GM23338 (cell line): ENCODE measurements around the gene SNX30. TPM values are rescaled to one million over a fixed set of nuclear protein-coding genes. Genes with fewer than 3 reads are reported as not detected.
A peak's percentile ranks its signal among the peaks of the same experiment; 100 is the strongest.

Experiments
- ATAC-seq: fragments of 200-7000 bp; cut with Tn5 transposase; 3 replicates; pipeline ENCODE4 v1.9.1; 2020
- DNase-seq: peaks from one replicate; pipeline ENCODE4 v3.0.0-alpha.2; 2015; ENCODE audit warnings: low spot score
- H2AFZ ChIP-seq: fragments of 200-600 bp; sonication (generic); 2 replicates; pipeline ENCODE4 v1.8.0; 2016; ENCODE audit warnings: antibody characterized with exemption, mild to moderate bottlenecking, moderate library complexity
- H3F3A ChIP-seq: fragments of 200-600 bp; sonication (generic); replicated peaks from 2 replicates; pipeline ENCODE4 v1.8.0; 2017; ENCODE audit warnings: antibody characterized with exemption, mixed run types, low read depth
- H3K27ac ChIP-seq: fragments of 200-600 bp; sonication (generic); 2 replicates; pipeline ENCODE4 v1.6.1; 2016; ENCODE audit warnings: low read depth
- H3K27me3 ChIP-seq: fragments of 200-600 bp; sonication (generic); 2 replicates; pipeline ENCODE4 v1.8.0; 2016; ENCODE audit warnings: mild to moderate bottlenecking, mixed run types, moderate library complexity; ENCODE audit not compliant: insufficient read depth
- H3K36me3 ChIP-seq: fragments of 200-600 bp; sonication (generic); 2 replicates; pipeline ENCODE4 v1.8.0; 2016; ENCODE audit warnings: mild to moderate bottlenecking; ENCODE audit not compliant: insufficient read depth
- H3K4me1 ChIP-seq: fragments of 200-600 bp; sonication (generic); 2 replicates; pipeline ENCODE4 v1.8.0; 2016; ENCODE audit warnings: mild to moderate bottlenecking, moderate library complexity; ENCODE audit not compliant: insufficient read depth
- H3K4me2 ChIP-seq: fragments of 200-600 bp; sonication (generic); 2 replicates; pipeline ENCODE4 v1.7.1; 2017; ENCODE audit warnings: mixed run types
- H3K4me3 ChIP-seq: fragments of 200-600 bp; sonication (generic); 2 replicates; pipeline ENCODE4 v1.6.1; 2016; ENCODE audit warnings: mixed run types
- H3K79me2 ChIP-seq: fragments of 200-600 bp; sonication (generic); replicated peaks from 2 replicates; pipeline ENCODE4 v1.8.0; 2017; ENCODE audit warnings: mild to moderate bottlenecking; ENCODE audit not compliant: insufficient read depth
- H3K9me2 ChIP-seq: fragments of 200-600 bp; sonication (generic); 2 replicates; pipeline ENCODE4 v1.8.0; 2017; ENCODE audit not compliant: insufficient read depth
- H4K20me1 ChIP-seq: fragments of 200-600 bp; sonication (generic); replicated peaks from 2 replicates; pipeline ENCODE4 v1.8.0; 2017; ENCODE audit warnings: mild to moderate bottlenecking; ENCODE audit not compliant: insufficient read depth
- H3K27ac Mint-ChIP-seq: 2 replicates; pipeline ENCODE4 v1.8.0; 2020; ENCODE audit warnings: inconsistent platforms, mild to moderate bottlenecking, moderate library complexity, mixed read lengths
- H3K27me3 Mint-ChIP-seq: 3 replicates; pipeline ENCODE4 v1.8.0; 2022; ENCODE audit warnings: low read depth, mild to moderate bottlenecking, moderate library complexity, mixed read lengths, inconsistent platforms; ENCODE audit not compliant: insufficient read depth, poor library complexity
- H3K36me3 Mint-ChIP-seq: 3 replicates; pipeline ENCODE4 v1.8.0; 2021; ENCODE audit warnings: low read depth, mild to moderate bottlenecking, inconsistent platforms, moderate library complexity, mixed read lengths
- H3K4me1 Mint-ChIP-seq: 3 replicates; pipeline ENCODE4 v1.8.0; 2020; ENCODE audit warnings: mild to moderate bottlenecking, inconsistent platforms, mixed read lengths
- H3K4me3 Mint-ChIP-seq: 3 replicates; pipeline ENCODE4 v1.8.0; 2021; ENCODE audit warnings: moderate library complexity, mild to moderate bottlenecking, inconsistent platforms, mixed read lengths
- H3K9me3 Mint-ChIP-seq: 3 replicates; pipeline ENCODE4 v1.8.0; 2020; ENCODE audit warnings: moderate library complexity, mild to moderate bottlenecking, inconsistent platforms, mixed read lengths
- CREB1 ChIP-seq: fragments of 250-450 bp; sonication (Bioruptor Pico); IDR thresholded peaks from 2 replicates; pipeline ENCODE4 v1.5.0; 2020; ENCODE audit warnings: low read depth, mild to moderate bottlenecking, moderate library complexity
- ETS1 ChIP-seq: IDR thresholded peaks from 2 replicates; pipeline ENCODE4 v1.6.1; 2016; ENCODE audit warnings: antibody characterized with exemption
- JUNB ChIP-seq: IDR thresholded peaks from one replicate; pipeline ENCODE4 v1.6.1; 2016; ENCODE audit warnings: antibody characterized with exemption; ENCODE audit not compliant: unreplicated experiment
- NANOG ChIP-seq: IDR thresholded peaks from 2 replicates; pipeline ENCODE4 v1.6.1; 2016; ENCODE audit warnings: antibody characterized with exemption, borderline replicate concordance
- POLR2AphosphoS5 ChIP-seq: IDR thresholded peaks from 2 replicates; pipeline ENCODE4 v1.6.1; 2016; ENCODE audit warnings: antibody characterized with exemption, low read depth
- ZNF114 ChIP-seq: fragments of 250-450 bp; sonication (Bioruptor Pico); IDR thresholded peaks from 2 replicates; pipeline ENCODE4 v1.5.0; 2020; ENCODE audit warnings: mild to moderate bottlenecking, moderate library complexity
- ZNF331 ChIP-seq: fragments of 250-450 bp; sonication (Bioruptor Pico); IDR thresholded peaks from 2 replicates; pipeline ENCODE4 v1.5.0; 2020; ENCODE audit warnings: low read depth, mild to moderate bottlenecking, moderate library complexity
- polyA plus RNA-seq: library from polyadenylated mRNA; unstranded; fragments of >200 nt; fragmentation: Nextera tagmentation; extraction: Ambion mirVana; gene quantifications from 2 replicates; pipeline ENCODE4 v1.2.1, GENCODE V29; 2016
- total RNA-seq: library from RNA; depleted of rRNA; stranded (reverse); fragments of >200 nt; shearing (Covaris generic); gene quantifications from 2 replicates; pipeline ENCODE4 v1.2.3, GENCODE V29; 2014
- TF ChIP-seq, protein P1 (sequence below): IDR thresholded peaks from one replicate; pipeline ENCODE4 v1.6.1; 2018; ENCODE audit warnings: antibody characterized with exemption; ENCODE audit not compliant: unreplicated experiment
- TF ChIP-seq, protein P2 (sequence below): fragments of 250-450 bp; sonication (Bioruptor Pico); IDR thresholded peaks from 2 replicates; pipeline ENCODE4 v1.5.0; 2020; ENCODE audit warnings: mild to moderate bottlenecking, moderate library complexity
- TF ChIP-seq, protein P3 (sequence below), 2 experiments: fragments of 200-600 bp in 1 of 2; sonication (generic) in 1 of 2; conservative IDR thresholded peaks; 2 replicates each; pipeline versions ENCODE4 v1.5.1 to v1.6.1; 2016 to 2017; ENCODE audit warnings: antibody characterized with exemption in 2 of 2, low read depth in 2 of 2, mild to moderate bottlenecking in 2 of 2, moderate library complexity in 1 of 2

The SNX30 gene
- total and polyA plus RNA-seq, 2 experiments from 2014 or later = 2.1 to 17.8 TPM

DNA sequence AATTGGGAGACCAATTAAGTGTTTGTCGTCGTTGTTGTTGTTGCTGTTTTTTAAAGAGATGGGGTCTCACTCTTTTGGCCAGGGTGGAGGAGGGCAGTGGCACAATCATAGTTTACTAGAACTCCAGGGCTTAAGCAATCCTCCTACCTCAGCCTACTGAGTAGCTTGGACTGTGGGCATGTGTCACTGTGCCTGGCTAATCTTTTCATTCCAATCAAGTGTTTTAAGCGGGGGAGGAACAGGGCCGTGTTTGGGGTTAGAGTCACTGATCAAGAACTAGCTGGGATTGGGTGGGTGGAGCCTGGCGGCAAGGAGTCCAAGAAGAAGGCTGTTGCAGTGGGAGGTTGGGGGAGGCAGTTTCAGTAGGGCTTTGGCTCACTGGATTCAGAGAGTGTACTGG lies 13.8 kb downstream of the SNX30 start:
- H2AFZ ChIP-seq = no peak overlapping the region
- Mint-ChIP-seq H3K4me1 (peaks cover 12% of the 10 kb centered on the region), H3K27me3 (peaks cover 2% of the 10 kb centered on the region), H3K27ac (peak overlapping the region; percentile 4; the same call in 1 of the 2 replicates), H3K9me3 (peaks cover 7% of the 10 kb centered on the region; the same call in 2 of the 3 replicates), H3K4me3 (no peak overlapping the region), H3K36me3 (no peaks in the 10 kb centered on the region; the same call in 2 of the 3 replicates)
- 0 out of 2 replicates have a peak, but pooled peaks cover 8% of the 10 kb centered on the region for H3K79me2 ChIP-seq
- H3K9me2 ChIP-seq = no peaks in the 10 kb centered on the region
- no peak overlapping the region for H3K4me2 ChIP-seq
- H3K4me3 ChIP-seq = no peak overlapping the region
- ATAC-seq (peak; percentile 34), DNase-seq (no peak)
- no peak overlapping the region for H3K27ac ChIP-seq
- H4K20me1 ChIP-seq = peaks cover 7% of the 10 kb centered on the region
- H3F3A ChIP-seq = no peaks in the 10 kb centered on the region
- H3K36me3 ChIP-seq = no peaks in the 10 kb centered on the region
- H3K27me3 ChIP-seq = no peaks in the 10 kb centered on the region
- TF ChIP-seq CREB1 (CRISPR knock-in tag) = no peak
- TF ChIP-seq ZNF114 (CRISPR knock-in tag) = no peak
- TF ChIP-seq, protein P1, sequence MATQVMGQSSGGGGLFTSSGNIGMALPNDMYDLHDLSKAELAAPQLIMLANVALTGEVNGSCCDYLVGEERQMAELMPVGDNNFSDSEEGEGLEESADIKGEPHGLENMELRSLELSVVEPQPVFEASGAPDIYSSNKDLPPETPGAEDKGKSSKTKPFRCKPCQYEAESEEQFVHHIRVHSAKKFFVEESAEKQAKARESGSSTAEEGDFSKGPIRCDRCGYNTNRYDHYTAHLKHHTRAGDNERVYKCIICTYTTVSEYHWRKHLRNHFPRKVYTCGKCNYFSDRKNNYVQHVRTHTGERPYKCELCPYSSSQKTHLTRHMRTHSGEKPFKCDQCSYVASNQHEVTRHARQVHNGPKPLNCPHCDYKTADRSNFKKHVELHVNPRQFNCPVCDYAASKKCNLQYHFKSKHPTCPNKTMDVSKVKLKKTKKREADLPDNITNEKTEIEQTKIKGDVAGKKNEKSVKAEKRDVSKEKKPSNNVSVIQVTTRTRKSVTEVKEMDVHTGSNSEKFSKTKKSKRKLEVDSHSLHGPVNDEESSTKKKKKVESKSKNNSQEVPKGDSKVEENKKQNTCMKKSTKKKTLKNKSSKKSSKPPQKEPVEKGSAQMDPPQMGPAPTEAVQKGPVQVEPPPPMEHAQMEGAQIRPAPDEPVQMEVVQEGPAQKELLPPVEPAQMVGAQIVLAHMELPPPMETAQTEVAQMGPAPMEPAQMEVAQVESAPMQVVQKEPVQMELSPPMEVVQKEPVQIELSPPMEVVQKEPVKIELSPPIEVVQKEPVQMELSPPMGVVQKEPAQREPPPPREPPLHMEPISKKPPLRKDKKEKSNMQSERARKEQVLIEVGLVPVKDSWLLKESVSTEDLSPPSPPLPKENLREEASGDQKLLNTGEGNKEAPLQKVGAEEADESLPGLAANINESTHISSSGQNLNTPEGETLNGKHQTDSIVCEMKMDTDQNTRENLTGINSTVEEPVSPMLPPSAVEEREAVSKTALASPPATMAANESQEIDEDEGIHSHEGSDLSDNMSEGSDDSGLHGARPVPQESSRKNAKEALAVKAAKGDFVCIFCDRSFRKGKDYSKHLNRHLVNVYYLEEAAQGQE = no peak
- TF ChIP-seq ETS1 = no peak
- no peak for TF ChIP-seq NANOG
- TF ChIP-seq, protein P2, sequence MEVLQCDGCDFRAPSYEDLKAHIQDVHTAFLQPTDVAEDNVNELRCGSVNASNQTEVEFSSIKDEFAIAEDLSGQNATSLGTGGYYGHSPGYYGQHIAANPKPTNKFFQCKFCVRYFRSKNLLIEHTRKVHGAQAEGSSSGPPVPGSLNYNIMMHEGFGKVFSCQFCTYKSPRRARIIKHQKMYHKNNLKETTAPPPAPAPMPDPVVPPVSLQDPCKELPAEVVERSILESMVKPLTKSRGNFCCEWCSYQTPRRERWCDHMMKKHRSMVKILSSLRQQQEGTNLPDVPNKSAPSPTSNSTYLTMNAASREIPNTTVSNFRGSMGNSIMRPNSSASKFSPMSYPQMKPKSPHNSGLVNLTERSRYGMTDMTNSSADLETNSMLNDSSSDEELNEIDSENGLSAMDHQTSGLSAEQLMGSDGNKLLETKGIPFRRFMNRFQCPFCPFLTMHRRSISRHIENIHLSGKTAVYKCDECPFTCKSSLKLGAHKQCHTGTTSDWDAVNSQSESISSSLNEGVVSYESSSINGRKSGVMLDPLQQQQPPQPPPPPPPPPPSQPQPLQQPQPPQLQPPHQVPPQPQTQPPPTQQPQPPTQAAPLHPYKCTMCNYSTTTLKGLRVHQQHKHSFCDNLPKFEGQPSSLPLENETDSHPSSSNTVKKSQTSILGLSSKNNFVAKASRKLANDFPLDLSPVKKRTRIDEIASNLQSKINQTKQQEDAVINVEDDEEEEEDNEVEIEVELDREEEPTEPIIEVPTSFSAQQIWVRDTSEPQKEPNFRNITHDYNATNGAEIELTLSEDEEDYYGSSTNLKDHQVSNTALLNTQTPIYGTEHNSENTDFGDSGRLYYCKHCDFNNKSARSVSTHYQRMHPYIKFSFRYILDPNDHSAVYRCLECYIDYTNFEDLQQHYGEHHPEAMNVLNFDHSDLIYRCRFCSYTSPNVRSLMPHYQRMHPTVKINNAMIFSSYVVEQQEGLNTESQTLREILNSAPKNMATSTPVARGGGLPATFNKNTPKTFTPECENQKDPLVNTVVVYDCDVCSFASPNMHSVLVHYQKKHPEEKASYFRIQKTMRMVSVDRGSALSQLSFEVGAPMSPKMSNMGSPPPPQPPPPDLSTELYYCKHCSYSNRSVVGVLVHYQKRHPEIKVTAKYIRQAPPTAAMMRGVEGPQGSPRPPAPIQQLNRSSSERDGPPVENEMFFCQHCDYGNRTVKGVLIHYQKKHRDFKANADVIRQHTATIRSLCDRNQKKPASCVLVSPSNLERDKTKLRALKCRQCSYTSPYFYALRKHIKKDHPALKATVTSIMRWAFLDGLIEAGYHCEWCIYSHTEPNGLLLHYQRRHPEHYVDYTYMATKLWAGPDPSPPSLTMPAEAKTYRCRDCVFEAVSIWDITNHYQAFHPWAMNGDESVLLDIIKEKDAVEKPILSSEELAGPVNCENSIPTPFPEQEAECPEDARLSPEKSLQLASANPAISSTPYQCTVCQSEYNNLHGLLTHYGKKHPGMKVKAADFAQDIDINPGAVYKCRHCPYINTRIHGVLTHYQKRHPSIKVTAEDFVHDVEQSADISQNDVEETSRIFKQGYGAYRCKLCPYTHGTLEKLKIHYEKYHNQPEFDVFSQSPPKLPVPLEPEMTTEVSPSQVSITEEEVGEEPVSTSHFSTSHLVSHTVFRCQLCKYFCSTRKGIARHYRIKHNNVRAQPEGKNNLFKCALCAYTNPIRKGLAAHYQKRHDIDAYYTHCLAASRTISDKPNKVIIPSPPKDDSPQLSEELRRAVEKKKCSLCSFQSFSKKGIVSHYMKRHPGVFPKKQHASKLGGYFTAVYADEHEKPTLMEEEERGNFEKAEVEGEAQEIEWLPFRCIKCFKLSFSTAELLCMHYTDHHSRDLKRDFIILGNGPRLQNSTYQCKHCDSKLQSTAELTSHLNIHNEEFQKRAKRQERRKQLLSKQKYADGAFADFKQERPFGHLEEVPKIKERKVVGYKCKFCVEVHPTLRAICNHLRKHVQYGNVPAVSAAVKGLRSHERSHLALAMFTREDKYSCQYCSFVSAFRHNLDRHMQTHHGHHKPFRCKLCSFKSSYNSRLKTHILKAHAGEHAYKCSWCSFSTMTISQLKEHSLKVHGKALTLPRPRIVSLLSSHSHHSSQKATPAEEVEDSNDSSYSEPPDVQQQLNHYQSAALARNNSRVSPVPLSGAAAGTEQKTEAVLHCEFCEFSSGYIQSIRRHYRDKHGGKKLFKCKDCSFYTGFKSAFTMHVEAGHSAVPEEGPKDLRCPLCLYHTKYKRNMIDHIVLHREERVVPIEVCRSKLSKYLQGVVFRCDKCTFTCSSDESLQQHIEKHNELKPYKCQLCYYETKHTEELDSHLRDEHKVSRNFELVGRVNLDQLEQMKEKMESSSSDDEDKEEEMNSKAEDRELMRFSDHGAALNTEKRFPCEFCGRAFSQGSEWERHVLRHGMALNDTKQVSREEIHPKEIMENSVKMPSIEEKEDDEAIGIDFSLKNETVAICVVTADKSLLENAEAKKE = no peak
- no peak for TF ChIP-seq ZNF331 (CRISPR knock-in tag)
- no peak for TF ChIP-seq POLR2AphosphoS5
- TF ChIP-seq JUNB = no peak
- TF ChIP-seq, protein P3, sequence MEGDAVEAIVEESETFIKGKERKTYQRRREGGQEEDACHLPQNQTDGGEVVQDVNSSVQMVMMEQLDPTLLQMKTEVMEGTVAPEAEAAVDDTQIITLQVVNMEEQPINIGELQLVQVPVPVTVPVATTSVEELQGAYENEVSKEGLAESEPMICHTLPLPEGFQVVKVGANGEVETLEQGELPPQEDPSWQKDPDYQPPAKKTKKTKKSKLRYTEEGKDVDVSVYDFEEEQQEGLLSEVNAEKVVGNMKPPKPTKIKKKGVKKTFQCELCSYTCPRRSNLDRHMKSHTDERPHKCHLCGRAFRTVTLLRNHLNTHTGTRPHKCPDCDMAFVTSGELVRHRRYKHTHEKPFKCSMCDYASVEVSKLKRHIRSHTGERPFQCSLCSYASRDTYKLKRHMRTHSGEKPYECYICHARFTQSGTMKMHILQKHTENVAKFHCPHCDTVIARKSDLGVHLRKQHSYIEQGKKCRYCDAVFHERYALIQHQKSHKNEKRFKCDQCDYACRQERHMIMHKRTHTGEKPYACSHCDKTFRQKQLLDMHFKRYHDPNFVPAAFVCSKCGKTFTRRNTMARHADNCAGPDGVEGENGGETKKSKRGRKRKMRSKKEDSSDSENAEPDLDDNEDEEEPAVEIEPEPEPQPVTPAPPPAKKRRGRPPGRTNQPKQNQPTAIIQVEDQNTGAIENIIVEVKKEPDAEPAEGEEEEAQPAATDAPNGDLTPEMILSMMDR (conservative IDR thresholded peaks at IDR 0.05; ENCODE audit: low read depth in 2 of 2) = no peak
- no peaks in the 10 kb centered on the region for H3K4me1 ChIP-seq
